Smooth muscle cell (in vitro differentiated cells): ENCODE results near the gene TCP1. TPM values are rescaled to one million over a fixed set of nuclear protein-coding genes. Genes with fewer than 3 reads are reported as not detected.
"Not testable (repeated sequence)": the region's sequence is repeated elsewhere in the genome, so short reads cannot be mapped to it uniquely, and the experiment has no call there.

ENCODE experiments used
- DNase-seq: peaks from one replicate; lab custom pipeline; 2025; ENCODE audit not compliant: unreplicated experiment; lab: John Stamatoyannopoulos, UW
- H2AFZ ChIP-seq: fragments of 200-600 bp; sonication (generic); 2 replicates; pipeline ENCODE4 v1.6.0; 2016; ENCODE audit warnings: antibody characterized with exemption, low read depth, mild to moderate bottlenecking
- H3F3A ChIP-seq: fragments of 200-600 bp; sonication (generic); 2 replicates; pipeline ENCODE4 v1.6.0; 2017; ENCODE audit warnings: antibody characterized with exemption, low read depth
- H3K27ac ChIP-seq: fragments of 200-600 bp; sonication (generic); 2 replicates; pipeline ENCODE4 v1.5.1; 2016; ENCODE audit warnings: low read depth, mild to moderate bottlenecking
- H3K27me3 ChIP-seq: fragments of 200-600 bp; sonication (generic); 2 replicates; pipeline ENCODE4 v1.6.1; 2016; ENCODE audit warnings: low read depth, mild to moderate bottlenecking
- H3K36me3 ChIP-seq: fragments of 200-600 bp; sonication (generic); 2 replicates; pipeline ENCODE4 v1.5.1; 2016; ENCODE audit warnings: low read depth
- H3K4me1 ChIP-seq: fragments of 200-600 bp; sonication (generic); 2 replicates; pipeline ENCODE4 v1.5.1; 2016; ENCODE audit warnings: low read depth
- H3K4me2 ChIP-seq: fragments of 200-600 bp; sonication (generic); 2 replicates; pipeline ENCODE4 v1.6.0; 2016; ENCODE audit warnings: mild to moderate bottlenecking
- H3K4me3 ChIP-seq: fragments of 200-600 bp; sonication (generic); 2 replicates; pipeline ENCODE4 v1.5.1; 2016; ENCODE audit warnings: mild to moderate bottlenecking
- H3K79me2 ChIP-seq: fragments of 200-600 bp; sonication (generic); 2 replicates; pipeline ENCODE4 v1.6.0; 2016; ENCODE audit warnings: low read depth, mild to moderate bottlenecking
- H3K9ac ChIP-seq: fragments of 200-600 bp; sonication (generic); 2 replicates; pipeline ENCODE4 v1.6.0; 2016; ENCODE audit warnings: low read depth
- H3K9me3 ChIP-seq: fragments of 200-600 bp; sonication (generic); replicated peaks from 2 replicates; pipeline ENCODE4 v1.5.1; 2016; ENCODE audit warnings: low read depth
- H4K20me1 ChIP-seq: fragments of 200-600 bp; sonication (generic); 2 replicates; pipeline ENCODE4 v1.6.0; 2016; ENCODE audit warnings: low read depth
- CTCF ChIP-seq: fragments of 200-600 bp; sonication (generic); IDR thresholded peaks from 2 replicates; pipeline ENCODE4 v1.5.1; 2017; ENCODE audit warnings: borderline replicate concordance, mild to moderate bottlenecking, antibody characterized with exemption; ENCODE audit not compliant: insufficient read depth, poor library complexity, severe bottlenecking
- whole genome bisulfite sequencing: methylation state at CpG from one replicate; pipeline ENCODE4 v1.1.7; 2016; ENCODE audit warnings: low lambda C conversion rate; 5-methylcytosine and 5-hydroxymethylcytosine counted together
- polyA plus RNA-seq: library from polyadenylated mRNA; unstranded; fragments of >200 nt; fragmentation: Nextera tagmentation; extraction: Ambion mirVana; gene quantifications from 2 replicates; pipeline ENCODE4 v1.2.1, GENCODE V29; 2016
- total RNA-seq: library from RNA; depleted of rRNA; stranded (reverse); fragments of >200 nt; gene quantifications from 2 replicates; pipeline ENCODE4 v1.2.3, GENCODE V29; 2014

TCP1 gene
- total and polyA plus RNA-seq, 2 experiments from 2014 or later: 125 to 132 TPM

GRCh38 chr6:159751448-159751847 is 38.0 kb downstream of the TCP1 start:
- Histone ChIP-seq H3K9ac (no peak overlapping the region), H3K9me3 (no peaks in the 10 kb centered on the region), H3K79me2 (peaks cover 39% of the 10 kb centered on the region), H3K4me1 (no peaks in the 10 kb centered on the region), H3F3A (peaks cover 26% of the 10 kb centered on the region), H2AFZ (no peak overlapping the region), H3K27me3 (no peaks in the 10 kb centered on the region), H3K36me3 (peaks cover 41% of the 10 kb centered on the region), H3K4me3 (no peak overlapping the region), H4K20me1 (peaks cover 38% of the 10 kb centered on the region), H3K4me2 (no peak overlapping the region), H3K27ac (no peak overlapping the region)
- DNase-seq: no peak
- 97% methylated on average over 3 of the region's 3 CpGs for WGBS
- no peak for TF ChIP-seq CTCF

GRCh38 chr6:159748127-159748526 is 41.3 kb downstream of the TCP1 start:
- H3K4me2 ChIP-seq, H3K4me1 ChIP-seq, H3K9ac ChIP-seq, H3K9me3 ChIP-seq, H3K4me3 ChIP-seq, H2AFZ ChIP-seq, H3K27me3 ChIP-seq, H3K27ac ChIP-seq, DNase-seq: not testable (repeated sequence)
- Histone ChIP-seq H3F3A (peaks cover 14% of the 10 kb centered on the region), H4K20me1 (peaks cover 57% of the 10 kb centered on the region), H3K36me3 (peaks cover 59% of the 10 kb centered on the region), H3K79me2 (peaks cover 71% of the 10 kb centered on the region)
- WGBS: 97% methylated on average over 7 of the region's 7 CpGs

- no peak for TF ChIP-seq CTCF
- DNase-seq: no peak
- no peak overlapping the region for H3K27ac ChIP-seq
- H3K27me3 ChIP-seq: no peaks in the 10 kb centered on the region
- 86% methylated on average over 1 of the region's 1 CpG for WGBS
- peaks cover 59% of the 10 kb centered on the region for H4K20me1 ChIP-seq
- H3K9me3 ChIP-seq: no peaks in the 10 kb centered on the region
- H3F3A ChIP-seq: peaks cover 5% of the 10 kb centered on the region
- H3K36me3 ChIP-seq: peaks cover 63% of the 10 kb centered on the region
- no peak overlapping the region for H3K9ac ChIP-seq
- no peaks in the 10 kb centered on the region for H3K4me1 ChIP-seq
- H3K79me2 ChIP-seq: peaks cover 74% of the 10 kb centered on the region
- no peak overlapping the region for H2AFZ ChIP-seq
- H3K4me2 ChIP-seq: no peak overlapping the region
- H3K4me3 ChIP-seq: no peak overlapping the region
These were observed 42.6 kb downstream of the TCP1 start for GRCh38 chr6:159746759-159747158.

- WGBS: 96% methylated on average over 7 of the region's 7 CpGs
- Histone ChIP-seq H3K27ac (peak overlapping the region; percentile 4), H3K9me3 (no peaks in the 10 kb centered on the region), H3K4me1 (no peaks in the 10 kb centered on the region), H3K36me3 (peaks cover 46% of the 10 kb centered on the region), H3K27me3 (no peaks in the 10 kb centered on the region), H3K4me3 (no peak overlapping the region), H3F3A (peaks cover 3% of the 10 kb centered on the region), H3K4me2 (no peak overlapping the region), H2AFZ (no peak overlapping the region), H3K9ac (no peak overlapping the region), H3K79me2 (peaks cover 75% of the 10 kb centered on the region), H4K20me1 (peaks cover 67% of the 10 kb centered on the region)
- no peak for DNase-seq
- TF ChIP-seq CTCF: no peak
These were observed 44.3 kb downstream of the TCP1 start for GRCh38 chr6:159745081-159745480.
